K562 treated with DMSO at 1 percent for 48 hours (cell line): ENCODE results near the gene LCN2. TPM values are rescaled to one million over a fixed set of nuclear protein-coding genes. Genes with fewer than 3 reads are reported as not detected.

Experiments
- total RNA-seq: library from RNA; unstranded; fragments of 300-600 nt; gene quantifications from 2 replicates; pipeline ENCODE4 v1.2.3, GENCODE V29; 2022; ENCODE audit warnings: low replicate concordance; ENCODE audit errors: extremely low read depth

The LCN2 gene
- total RNA-seq: not detected in 2 replicates

GRCh38 chr9:128149001-128149701 lies at the start of gene LCN2:
TSS of gene LCN2 (plus strand) at chr9:128149453. CDS start at chr9:128149526, 73 bp downstream.

GRCh38 chr9:128127568-128127989 lies 21.7 kb upstream of the LCN2 start, which contains the start of gene PTGES2:
TSS of gene PTGES2 (minus strand) at chr9:128127729. CDS start at chr9:128127717, 12 bp downstream.

GRCh38 chr9:128159784-128160602 lies 10.7 kb downstream of the LCN2 start, which contains the start of gene BBLN:
TSS of gene BBLN (plus strand) at chr9:128160265. CDS start at chr9:128160408, 143 bp downstream.

GRCh38 chr9:128191406-128192046 lies 42.3 kb downstream of the LCN2 start, which contains the start of gene CIZ1:
TSS of gene CIZ1 (minus strand) at chr9:128191572. CDS start at chr9:128190857, 715 bp downstream.

Other genes with a start within 250 kb of the LCN2 start
- not detected in 2 replicates for gene ST6GALNAC6, start 249.8 kb upstream of the LCN2 start, total RNA-seq
- not detected in 2 replicates for gene ST6GALNAC4, start 232.4 kb upstream of the LCN2 start, total RNA-seq
- gene PIP5KL1, start 218.7 kb upstream of the LCN2 start, total RNA-seq: not detected in 2 replicates
- gene DPM2, start 211.6 kb upstream of the LCN2 start, total RNA-seq: not detected in 2 replicates
- not detected in 2 replicates for gene EEIG1, start 168.5 kb upstream of the LCN2 start, total RNA-seq
- not detected in 2 replicates for gene NAIF1, start 82.1 kb upstream of the LCN2 start, total RNA-seq
- not detected in 2 replicates for gene SLC25A25, start 81.2 kb upstream of the LCN2 start, total RNA-seq
- not detected in 2 replicates for gene PTGES2, start 21.7 kb upstream of the LCN2 start, total RNA-seq
- gene BBLN, start 10.8 kb downstream of the LCN2 start, total RNA-seq: not detected in 2 replicates
- 684 TPM in 1 of 2 replicates, not detected in the other for gene CIZ1, start 42.1 kb downstream of the LCN2 start, total RNA-seq
- not detected in 2 replicates for gene DNM1, start 53.9 kb downstream of the LCN2 start, total RNA-seq
- gene GOLGA2, start 126.6 kb downstream of the LCN2 start, total RNA-seq: not detected in 2 replicates
- not detected in 2 replicates for gene SWI5, start 126.8 kb downstream of the LCN2 start, total RNA-seq
- gene TRUB2, start 173.0 kb downstream of the LCN2 start, total RNA-seq: not detected in 2 replicates
- gene COQ4, start 173.4 kb downstream of the LCN2 start, total RNA-seq: not detected in 2 replicates
- not detected in 2 replicates for gene SLC27A4, start 191.1 kb downstream of the LCN2 start, total RNA-seq
- gene URM1, start 221.9 kb downstream of the LCN2 start, total RNA-seq: not detected in 2 replicates